GM18508 (cell line): ENCODE data around the gene SNX27.
"Not testable (repeated sequence)": the region's sequence is repeated elsewhere in the genome, so short reads cannot be mapped to it uniquely, and the experiment has no call there.

Source experiments
- ATAC-seq: cut with Tn5 transposase; IDR thresholded peaks from one replicate; pipeline ENCODE4 v1.9.1; 2021; ENCODE audit warnings: moderate number of reproducible peaks; ENCODE audit not compliant: insufficient read depth, unreplicated experiment

The SNX27 gene

DNA sequence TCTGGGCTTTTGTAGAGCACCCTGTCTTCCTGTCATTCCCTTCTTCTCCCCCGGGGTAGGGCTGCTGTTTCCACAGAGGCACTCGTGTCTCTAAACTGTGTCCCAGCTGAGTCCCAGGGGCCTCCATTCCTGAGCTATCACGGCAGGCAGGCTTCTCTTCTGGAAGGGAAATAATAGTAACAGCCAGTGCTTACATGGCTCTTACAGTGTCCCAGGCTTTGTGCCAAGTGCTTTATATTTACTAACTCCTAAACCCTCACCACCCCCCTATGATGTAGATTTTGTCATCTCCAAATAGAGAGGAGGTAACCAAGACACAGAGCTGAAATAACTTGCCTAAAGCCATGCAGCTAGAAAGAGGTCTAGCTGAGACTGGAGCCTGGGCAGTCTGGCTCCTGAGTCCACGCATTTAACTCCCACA is 106.2 kb downstream of the SNX27 start:
- no peak for ATAC-seq

DNA sequence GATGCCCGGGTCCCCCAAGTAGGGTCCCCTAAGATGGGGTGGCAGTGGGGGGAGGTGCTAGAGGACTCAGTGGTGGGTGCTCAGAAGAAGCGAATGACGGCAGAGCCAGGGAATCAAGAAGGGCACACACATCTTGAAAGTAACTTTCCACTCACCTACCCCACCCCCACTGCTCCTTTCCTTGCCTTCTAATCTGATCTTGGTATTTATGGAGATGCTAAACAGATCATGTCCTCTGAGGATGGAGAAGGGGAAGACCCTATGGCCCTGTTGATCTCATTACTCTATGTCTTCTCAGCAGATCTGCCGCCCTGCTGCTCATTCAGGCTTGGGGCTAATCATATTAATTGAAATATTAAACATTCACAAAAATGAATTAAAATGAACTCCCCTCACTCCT is 106.8 kb downstream of the SNX27 start:
- ATAC-seq = no peak

GRCh38 chr1:151720125-151720524 is 108.3 kb downstream of the SNX27 start:
- ATAC-seq = no peak

- no peak for ATAC-seq
These were observed 108.7 kb downstream of the SNX27 start for GRCh38 chr1:151720554-151720953.

GRCh38 chr1:151720974-151721787 is 109.3 kb downstream of the SNX27 start, which contains the start of gene RIIAD1:
Gene RIIAD1, plus strand, starts transcription at chr1:151721522. Its CDS starts 15 bp downstream, at chr1:151721537.
- no peak for ATAC-seq

GRCh38 chr1:151721788-151722510 is 110.1 kb downstream of the SNX27 start:
- ATAC-seq = no peak

DNA sequence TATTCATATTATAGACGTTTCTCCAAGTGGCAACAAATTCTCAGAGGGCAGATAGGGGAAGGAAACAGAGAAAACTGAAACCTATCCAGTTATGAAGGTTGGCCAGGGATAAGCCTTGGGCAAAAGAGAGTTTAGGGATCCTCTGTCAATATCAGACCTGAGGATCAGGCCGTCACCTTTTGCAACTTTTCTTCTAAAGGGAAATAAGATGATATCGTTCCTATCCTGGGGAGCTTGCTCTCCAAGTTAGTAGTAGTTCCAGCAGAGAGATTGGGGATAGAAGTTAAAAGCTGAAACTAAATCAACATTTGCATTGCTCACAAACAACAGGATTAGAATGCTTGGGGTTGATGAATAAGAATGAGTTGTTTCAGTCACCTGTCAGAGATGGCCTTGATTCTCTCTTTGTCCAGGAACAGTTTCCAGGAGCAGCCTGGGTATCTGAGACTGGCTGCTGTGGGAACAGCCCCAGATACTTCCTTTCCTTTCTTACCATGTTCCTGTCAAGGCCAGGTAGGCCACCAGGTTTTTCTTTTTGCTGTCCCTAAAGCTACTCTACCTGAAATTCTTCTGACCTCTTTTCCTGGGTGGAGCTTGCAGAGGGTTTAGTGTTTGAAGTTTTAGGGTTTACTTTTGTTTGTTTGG is 112.0 kb downstream of the SNX27 start:
- no peak for ATAC-seq

DNA sequence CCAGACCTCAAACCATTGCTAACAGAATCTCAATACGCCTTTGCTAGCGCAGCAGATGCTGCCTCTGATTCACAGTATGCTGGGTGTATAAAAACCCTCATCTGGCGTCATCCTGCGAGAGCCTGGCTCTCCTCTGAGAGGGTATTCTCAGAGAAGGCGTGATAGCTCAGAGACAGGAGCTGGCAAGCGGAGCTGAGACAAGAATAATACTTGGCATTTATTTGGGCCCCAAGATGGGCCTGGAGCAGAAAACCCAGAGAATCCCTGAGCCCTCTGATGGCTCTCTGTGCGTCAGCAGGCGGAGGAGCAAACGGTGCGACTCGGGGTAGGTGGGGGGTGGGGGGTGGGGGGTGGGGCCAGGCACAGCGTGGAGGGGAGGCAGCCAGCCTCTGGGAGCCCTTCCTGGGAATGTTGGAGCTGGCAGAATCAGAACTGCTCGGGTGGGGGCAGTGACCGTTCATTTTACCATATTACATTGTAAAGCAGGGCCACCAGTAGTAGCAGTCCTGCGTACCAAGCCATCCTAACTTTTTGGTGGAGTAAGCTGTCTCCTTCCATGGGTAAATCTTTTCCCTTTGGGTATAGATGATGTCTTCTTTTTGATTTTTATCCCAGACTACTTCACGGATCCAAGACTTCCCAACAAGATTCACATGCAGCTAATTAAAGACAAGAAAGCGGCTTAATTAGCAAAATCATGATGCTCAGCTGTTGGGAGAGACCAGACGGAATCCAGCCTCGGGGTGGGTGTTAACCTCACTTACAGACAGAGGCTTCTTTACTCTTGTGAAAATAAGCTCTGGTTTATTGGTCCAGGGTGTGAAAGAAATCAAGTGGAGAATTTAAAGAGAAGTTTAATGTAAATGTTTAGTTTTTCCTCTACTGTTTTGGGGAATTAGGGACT is 116.6 kb downstream of the SNX27 start:
- no peak for ATAC-seq

DNA sequence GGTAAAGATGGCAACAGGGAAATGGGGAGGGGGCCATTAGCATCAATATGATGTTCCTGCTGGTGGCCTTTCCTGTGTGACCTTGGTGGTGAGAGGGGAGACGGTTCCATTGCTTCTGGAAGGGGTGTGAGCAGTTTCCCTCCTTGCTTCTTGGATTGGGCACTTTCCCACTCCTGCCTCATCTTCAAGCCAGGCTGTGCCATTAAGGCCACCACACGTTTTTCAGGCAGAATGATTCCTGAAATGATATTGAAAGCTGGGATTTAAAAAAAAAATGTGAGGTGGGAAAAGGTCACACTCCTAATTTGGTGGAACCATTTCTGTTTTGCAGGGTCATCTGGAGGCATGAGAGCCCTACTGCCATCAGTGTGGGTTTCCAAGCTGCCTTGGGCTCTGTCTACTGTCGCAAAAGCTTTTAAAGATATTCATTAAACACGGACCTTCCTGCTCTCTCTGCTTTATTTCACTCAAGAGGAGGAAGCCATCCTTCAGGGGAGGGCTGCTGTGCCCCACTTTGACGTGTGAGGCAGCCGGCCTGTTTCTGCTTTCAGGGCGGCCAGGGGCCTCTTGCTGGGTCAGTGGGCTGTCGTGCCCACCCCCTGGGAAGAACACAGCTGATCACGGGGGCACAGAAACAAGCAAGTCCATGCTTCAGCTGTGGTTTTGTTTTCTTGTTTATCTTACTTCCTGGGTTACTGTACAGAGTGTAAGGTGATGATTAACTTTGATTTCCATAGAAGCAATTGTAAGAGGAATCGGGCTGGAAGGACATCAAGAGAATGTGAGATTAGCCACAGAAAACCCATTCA is 117.5 kb downstream of the SNX27 start:
- ATAC-seq = no peak

DNA sequence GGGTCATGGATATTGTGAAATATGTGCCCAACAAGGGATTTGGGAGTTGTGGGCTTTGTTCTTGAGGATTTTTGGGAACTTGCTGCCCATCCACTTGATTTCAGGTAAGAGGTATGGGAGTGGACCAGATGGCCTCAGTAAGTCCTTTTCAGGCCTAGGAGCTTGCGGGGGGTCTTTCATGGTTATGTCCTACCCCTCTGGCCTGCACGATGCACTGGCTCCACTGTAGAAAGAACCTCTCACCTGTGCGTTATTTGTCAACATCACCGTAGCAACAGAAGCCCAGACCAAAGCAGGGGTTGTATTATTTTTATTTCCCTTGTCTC is 118.1 kb downstream of the SNX27 start:
- no peak for ATAC-seq

- ATAC-seq = no peak
These were observed 121.3 kb downstream of the SNX27 start for GRCh38 chr1:151733126-151733525.

DNA sequence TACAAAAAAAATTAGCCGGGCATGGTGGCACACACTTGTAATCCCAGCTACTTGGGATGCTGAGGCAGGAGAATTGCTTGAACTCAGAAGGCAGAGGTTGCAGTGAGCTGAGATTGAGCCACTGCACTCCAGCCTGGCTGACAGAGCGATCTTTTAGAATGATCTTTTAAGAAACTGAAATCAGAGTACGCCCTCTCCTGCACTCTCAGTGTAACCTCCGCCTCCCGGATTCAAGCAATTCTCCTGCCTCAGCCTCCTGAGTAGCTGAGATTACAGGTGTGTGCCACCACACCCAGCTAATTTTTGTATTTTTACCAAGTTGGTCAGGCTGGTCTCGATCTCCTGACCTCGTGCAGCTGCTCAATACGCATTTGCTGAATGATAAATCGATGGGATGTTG is 122.1 kb downstream of the SNX27 start:
- ATAC-seq = not testable (repeated sequence)

GRCh38 chr1:151737026-151737425 is 125.2 kb downstream of the SNX27 start:
- no peak for ATAC-seq

DNA sequence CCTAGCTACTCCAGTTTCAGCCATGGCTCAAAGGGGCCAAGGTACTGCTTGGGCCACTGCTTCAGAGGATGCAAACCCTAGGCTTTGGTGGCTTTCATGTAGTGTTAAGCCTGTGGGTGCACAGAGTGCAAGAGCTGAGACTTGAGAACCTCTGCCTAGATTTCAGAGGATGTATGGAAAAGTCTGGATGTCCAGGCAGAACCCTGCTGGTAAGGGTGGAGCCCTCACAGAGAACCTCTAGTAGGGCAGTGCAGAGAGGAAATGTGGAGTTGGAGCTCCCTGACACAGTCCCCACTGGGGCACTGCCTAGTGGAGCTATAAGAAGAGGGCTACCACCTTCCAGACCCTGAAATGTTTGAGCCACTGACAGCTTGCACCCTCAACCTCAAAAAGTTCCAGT is 125.6 kb downstream of the SNX27 start:
- ATAC-seq = no peak

DNA sequence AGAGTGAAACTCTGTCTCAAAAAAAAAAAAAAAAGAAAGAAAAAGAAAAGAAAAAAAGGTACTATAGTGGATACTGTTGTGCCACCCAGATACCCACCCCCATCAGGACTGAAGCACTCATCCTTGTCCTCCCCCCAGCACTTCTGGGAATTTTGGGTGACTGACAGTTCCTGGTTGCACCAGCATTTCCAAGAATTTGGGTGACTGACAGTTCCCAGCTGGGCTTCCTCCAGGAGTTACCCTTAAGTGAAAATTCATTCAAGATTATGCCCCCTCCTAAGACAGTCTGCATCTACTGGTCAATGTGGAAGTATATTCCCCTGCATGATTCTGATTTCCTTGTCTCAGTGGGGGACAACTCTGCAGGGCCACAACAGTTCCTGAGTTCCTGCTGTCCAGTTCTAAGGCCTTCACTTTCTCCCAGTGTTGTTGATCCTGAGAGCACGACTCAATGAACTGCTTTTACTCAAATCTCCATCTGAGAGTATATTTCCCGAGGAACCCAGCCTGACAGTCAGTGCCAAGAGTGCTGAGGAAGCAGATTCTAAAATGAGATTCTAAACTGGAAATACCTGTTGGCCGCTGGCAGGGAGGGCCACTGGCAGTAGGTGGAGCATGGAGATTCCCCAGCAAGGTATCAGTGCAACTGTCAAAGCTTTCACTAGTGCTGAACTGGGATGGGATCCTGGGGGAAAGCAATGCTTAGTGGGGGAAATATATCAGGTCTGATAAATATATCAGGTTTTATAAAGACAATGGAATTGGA is 127.9 kb downstream of the SNX27 start:
- ATAC-seq = no peak

- no peak for ATAC-seq
These were observed 129.7 kb downstream of the SNX27 start for GRCh38 chr1:151741516-151741915.
